ENCODE results near the gene CTXND1. TPM values are rescaled to one million over a fixed set of nuclear protein-coding genes. Genes with fewer than 3 reads are reported as not detected.
A peak's percentile ranks its signal among the peaks of the same experiment; 100 is the strongest.

Gene CTXND1
- total and polyA plus RNA-seq, 2 of the 13 experiments (the other 11 are each of a cell fraction or from before 2014, with no cell fraction given): 1.2 to 2.1 TPM

DNA sequence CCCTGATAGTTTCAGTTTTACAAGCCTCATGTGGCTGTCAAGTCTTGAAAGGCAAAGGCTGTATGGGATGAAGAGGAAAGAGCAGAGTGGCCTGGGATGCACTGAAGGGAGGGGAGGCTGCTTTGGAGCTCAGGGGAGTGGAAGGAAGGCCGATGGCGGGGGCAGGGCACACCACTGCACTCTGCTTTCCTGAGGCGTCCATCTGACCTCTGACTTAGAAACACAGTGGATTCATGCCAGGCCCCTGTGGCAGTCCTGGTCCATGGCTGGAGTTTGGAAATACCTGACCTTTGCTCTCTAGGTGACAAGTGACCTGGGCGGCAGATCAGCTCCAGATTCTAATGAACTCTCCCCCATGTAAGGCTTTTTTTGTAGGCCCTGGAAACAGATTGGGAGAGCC is 80.2 kb downstream of the CTXND1 start (continued):
- TF ChIP-seq, protein P1, sequence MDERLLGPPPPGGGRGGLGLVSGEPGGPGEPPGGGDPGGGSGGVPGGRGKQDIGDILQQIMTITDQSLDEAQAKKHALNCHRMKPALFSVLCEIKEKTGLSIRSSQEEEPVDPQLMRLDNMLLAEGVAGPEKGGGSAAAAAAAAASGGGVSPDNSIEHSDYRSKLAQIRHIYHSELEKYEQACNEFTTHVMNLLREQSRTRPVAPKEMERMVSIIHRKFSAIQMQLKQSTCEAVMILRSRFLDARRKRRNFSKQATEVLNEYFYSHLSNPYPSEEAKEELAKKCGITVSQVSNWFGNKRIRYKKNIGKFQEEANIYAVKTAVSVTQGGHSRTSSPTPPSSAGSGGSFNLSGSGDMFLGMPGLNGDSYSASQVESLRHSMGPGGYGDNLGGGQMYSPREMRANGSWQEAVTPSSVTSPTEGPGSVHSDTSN (CRISPR knock-in tag; IDR thresholded peaks at IDR 0.05): no peak
- peak; percentile 48; the same call in 1 of the 2 replicates for TF ChIP-seq ZNF264 (CRISPR knock-in tag; IDR thresholded peaks at IDR 0.05)
- TF ChIP-seq GATAD2A (CRISPR knock-in tag; IDR thresholded peaks at IDR 0.05): peak; percentile 81
- TF ChIP-seq PPARG (CRISPR knock-in tag; conservative IDR thresholded peaks at IDR 0.05): peak; percentile 99
- TF ChIP-seq, protein P2, sequence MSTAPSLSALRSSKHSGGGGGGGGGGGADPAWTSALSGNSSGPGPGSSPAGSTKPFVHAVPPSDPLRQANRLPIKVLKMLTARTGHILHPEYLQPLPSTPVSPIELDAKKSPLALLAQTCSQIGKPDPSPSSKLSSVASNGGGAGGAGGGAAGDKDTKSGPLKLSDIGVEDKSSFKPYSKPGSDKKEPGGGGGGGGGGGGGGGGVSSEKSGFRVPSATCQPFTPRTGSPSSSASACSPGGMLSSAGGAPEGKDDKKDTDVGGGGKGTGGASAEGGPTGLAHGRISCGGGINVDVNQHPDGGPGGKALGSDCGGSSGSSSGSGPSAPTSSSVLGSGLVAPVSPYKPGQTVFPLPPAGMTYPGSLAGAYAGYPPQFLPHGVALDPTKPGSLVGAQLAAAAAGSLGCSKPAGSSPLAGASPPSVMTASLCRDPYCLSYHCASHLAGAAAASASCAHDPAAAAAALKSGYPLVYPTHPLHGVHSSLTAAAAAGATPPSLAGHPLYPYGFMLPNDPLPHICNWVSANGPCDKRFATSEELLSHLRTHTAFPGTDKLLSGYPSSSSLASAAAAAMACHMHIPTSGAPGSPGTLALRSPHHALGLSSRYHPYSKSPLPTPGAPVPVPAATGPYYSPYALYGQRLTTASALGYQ (CRISPR knock-in tag; IDR thresholded peaks at IDR 0.05): no peak
- no peak for TF ChIP-seq LCORL (IDR thresholded peaks at IDR 0.05)
- TF ChIP-seq LCORL (CRISPR knock-in tag; IDR thresholded peaks at IDR 0.05): peak; percentile 88
- TF ChIP-seq NR2F2 (IDR thresholded peaks at IDR 0.05; ENCODE audit: borderline replicate concordance, low read depth): peak; percentile 82
- TF ChIP-seq ZNF138 (CRISPR knock-in tag; IDR thresholded peaks at IDR 0.05; ENCODE audit: low read depth): no peak
- peak; percentile 62; the same call in 1 of the 2 replicates for TF ChIP-seq ELF3 (CRISPR knock-in tag; IDR thresholded peaks at IDR 0.05)
- TF ChIP-seq, protein P3, sequence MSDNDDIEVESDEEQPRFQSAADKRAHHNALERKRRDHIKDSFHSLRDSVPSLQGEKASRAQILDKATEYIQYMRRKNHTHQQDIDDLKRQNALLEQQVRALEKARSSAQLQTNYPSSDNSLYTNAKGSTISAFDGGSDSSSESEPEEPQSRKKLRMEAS (IDR thresholded peaks at IDR 0.05): peak; percentile 38
- peak; percentile 89 to 91 for TF ChIP-seq NR2F1 (CRISPR knock-in tag; IDR thresholded peaks at IDR 0.05)
- TF ChIP-seq, protein P4, sequence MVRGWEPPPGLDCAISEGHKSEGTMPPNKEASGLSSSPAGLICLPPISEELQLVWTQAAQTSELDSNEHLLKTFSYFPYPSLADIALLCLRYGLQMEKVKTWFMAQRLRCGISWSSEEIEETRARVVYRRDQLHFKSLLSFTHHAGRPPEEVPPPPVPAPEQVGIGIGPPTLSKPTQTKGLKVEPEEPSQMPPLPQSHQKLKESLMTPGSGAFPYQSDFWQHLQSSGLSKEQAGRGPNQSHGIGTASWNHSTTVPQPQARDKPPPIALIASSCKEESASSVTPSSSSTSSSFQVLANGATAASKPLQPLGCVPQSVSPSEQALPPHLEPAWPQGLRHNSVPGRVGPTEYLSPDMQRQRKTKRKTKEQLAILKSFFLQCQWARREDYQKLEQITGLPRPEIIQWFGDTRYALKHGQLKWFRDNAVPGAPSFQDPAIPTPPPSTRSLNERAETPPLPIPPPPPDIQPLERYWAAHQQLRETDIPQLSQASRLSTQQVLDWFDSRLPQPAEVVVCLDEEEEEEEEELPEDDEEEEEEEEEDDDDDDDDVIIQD (CRISPR knock-in tag; IDR thresholded peaks at IDR 0.05; ENCODE audit: low read depth): peak; percentile 86; the same call in 1 of the 2 replicates
- peak; percentile 21; the same call in 1 of the 2 replicates for TF ChIP-seq SMC3 (IDR thresholded peaks at IDR 0.05; ENCODE audit: low read length)
- TF ChIP-seq, protein P5, sequence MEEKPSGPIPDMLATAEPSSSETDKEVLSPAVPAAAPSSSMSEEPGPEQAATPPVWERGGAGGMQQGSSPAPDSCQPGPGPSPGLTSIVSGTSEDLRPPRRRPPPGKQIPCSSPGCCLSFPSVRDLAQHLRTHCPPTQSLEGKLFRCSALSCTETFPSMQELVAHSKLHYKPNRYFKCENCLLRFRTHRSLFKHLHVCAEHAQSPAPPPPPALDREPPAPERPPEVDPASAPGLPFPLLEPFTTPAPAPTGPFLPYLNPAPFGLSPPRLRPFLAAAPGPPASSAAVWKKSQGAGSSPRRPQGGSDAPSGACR (CRISPR knock-in tag; IDR thresholded peaks at IDR 0.05): no peak
- no peak for TF ChIP-seq SP2 (CRISPR knock-in tag; IDR thresholded peaks at IDR 0.05)
- TF ChIP-seq, protein P6, sequence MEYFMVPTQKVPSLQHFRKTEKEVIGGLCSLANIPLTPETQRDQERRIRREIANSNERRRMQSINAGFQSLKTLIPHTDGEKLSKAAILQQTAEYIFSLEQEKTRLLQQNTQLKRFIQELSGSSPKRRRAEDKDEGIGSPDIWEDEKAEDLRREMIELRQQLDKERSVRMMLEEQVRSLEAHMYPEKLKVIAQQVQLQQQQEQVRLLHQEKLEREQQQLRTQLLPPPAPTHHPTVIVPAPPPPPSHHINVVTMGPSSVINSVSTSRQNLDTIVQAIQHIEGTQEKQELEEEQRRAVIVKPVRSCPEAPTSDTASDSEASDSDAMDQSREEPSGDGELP (IDR thresholded peaks at IDR 0.05; ENCODE audit: borderline replicate concordance, low read depth): peak; percentile 62; the same call in 1 of the 2 replicates
- TF ChIP-seq CEBPG (CRISPR knock-in tag; IDR thresholded peaks at IDR 0.05): peak; percentile 68
- TF ChIP-seq SALL1 (CRISPR knock-in tag; IDR thresholded peaks at IDR 0.05): peak; percentile 95
- TF ChIP-seq MIER2 (CRISPR knock-in tag; IDR thresholded peaks at IDR 0.05): 0 out of 2 replicates have a peak, but pooled peaks have one; percentile 18
- peak; percentile 36 for TF ChIP-seq YY1 (IDR thresholded peaks at IDR 0.05; ENCODE audit: insufficient read depth, insufficient replicate concordance, low read depth, low read length)
- TF ChIP-seq RAD51 (IDR thresholded peaks at IDR 0.05; ENCODE audit: borderline replicate concordance): no peak
- TF ChIP-seq POGZ (CRISPR knock-in tag; IDR thresholded peaks at IDR 0.05): peak; percentile 63
- TF ChIP-seq ZFP36 (IDR thresholded peaks at IDR 0.05; ENCODE audit: borderline replicate concordance, low read depth, low read length, partially characterized antibody): no peak
- TF ChIP-seq, protein P7, sequence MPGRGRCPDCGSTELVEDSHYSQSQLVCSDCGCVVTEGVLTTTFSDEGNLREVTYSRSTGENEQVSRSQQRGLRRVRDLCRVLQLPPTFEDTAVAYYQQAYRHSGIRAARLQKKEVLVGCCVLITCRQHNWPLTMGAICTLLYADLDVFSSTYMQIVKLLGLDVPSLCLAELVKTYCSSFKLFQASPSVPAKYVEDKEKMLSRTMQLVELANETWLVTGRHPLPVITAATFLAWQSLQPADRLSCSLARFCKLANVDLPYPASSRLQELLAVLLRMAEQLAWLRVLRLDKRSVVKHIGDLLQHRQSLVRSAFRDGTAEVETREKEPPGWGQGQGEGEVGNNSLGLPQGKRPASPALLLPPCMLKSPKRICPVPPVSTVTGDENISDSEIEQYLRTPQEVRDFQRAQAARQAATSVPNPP (CRISPR knock-in tag; IDR thresholded peaks at IDR 0.05): no peak
- peak; percentile 51; the same call in 1 of the 2 replicates for TF ChIP-seq FOXK1 (CRISPR knock-in tag; IDR thresholded peaks at IDR 0.05; ENCODE audit: borderline replicate concordance, low read depth)

Measured in HepG2 (cell line).